Spleen (tissue), 7 donors: ENCODE measurements around the gene AUP1.

Source experiments
- CTCF ChIP-seq, 11 experiments: fragments of 200-600 bp in 7 of 11; fragments of 450-650 bp in 4 of 11; sonication (generic) in 4 of 11; IDR thresholded peaks in 8 of 11; conservative IDR thresholded peaks in 3 of 11; 1 replicate in 7 of 11; 2 replicates in 4 of 11; pipeline versions ENCODE4 v1.4.0 to v1.8.0; 2016 to 2021; ENCODE audit warnings: antibody characterized with exemption in 11 of 11, inconsistent platforms in 4 of 11, mild to moderate bottlenecking in 1 of 11
- POLR2A ChIP-seq, 3 donors: fragments of 450-650 bp; IDR thresholded peaks; one replicate each; pipeline ENCODE4 v1.5.1; 2017; ENCODE audit warnings: antibody characterized with exemption in 3 of 3, mild to moderate bottlenecking in 1 of 3
- POLR2AphosphoS5 ChIP-seq, 3 donors: sonication (generic); formaldehyde crosslinking; IDR thresholded peaks; one replicate each; pipeline ENCODE4 v1.5.1; 2017; ENCODE audit warnings: antibody characterized with exemption in 3 of 3
- donor health status: DM: no; HTN: no; CAD: no; lungs with moderate emphysema.
- donor health status: DM: no; HTN: no; CAD: no.
- donor health status: DM: no; HTN: no; CAD: no.

DNA sequence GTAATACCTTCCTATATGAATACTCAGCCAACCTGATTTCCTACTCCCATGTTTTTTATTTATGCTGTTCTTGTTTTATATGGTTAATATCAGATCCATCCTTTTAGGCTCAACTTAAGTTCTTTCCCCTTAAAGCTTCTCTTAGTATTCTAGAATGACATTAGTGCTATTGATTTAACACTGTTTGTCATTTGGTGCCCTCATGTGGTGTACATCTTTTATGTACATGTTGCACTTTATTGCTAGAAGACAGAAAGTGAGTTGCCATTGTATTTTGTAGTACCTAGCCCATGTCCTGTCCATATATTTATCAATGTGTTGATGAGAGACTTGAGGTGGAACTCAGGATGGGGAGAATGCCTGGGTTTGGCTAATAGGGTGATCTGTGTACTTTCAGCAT, 2.7 kb upstream of the AUP1 start:
- TF ChIP-seq CTCF (IDR thresholded peaks at IDR 0.05 in 8 of 11, conservative IDR thresholded peaks at IDR 0.05 in 3 of 11) = peak in 5 of 11 experiments; percentile 17 to 40 (median 21)
- no peak for TF ChIP-seq POLR2A (IDR thresholded peaks at IDR 0.05)
- no peak for TF ChIP-seq POLR2AphosphoS5 (IDR thresholded peaks at IDR 0.05)
